Measurements from ENCODE around the gene TRIM33.

DNA sequence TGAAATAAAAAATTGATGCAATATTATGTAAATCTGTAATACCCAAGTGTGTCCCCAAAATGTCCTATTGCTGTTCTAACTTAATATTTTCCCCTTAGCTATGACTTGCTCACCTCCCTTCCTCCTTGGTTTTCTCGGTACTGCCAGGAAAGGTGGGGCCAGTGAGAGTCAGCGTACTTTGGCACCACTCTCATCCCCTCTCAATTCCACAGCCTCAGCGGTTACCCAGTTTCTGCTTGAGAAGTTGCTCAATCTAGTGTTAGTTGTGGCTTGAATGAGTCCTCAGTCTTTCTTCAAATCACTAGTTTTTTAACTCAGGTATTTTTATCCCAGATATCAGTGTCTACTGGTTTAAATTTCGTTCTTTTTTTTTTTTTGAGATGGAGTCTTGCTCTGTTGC, 38.1 kb upstream of the TRIM33 start:
- TF ChIP-seq, protein P1, sequence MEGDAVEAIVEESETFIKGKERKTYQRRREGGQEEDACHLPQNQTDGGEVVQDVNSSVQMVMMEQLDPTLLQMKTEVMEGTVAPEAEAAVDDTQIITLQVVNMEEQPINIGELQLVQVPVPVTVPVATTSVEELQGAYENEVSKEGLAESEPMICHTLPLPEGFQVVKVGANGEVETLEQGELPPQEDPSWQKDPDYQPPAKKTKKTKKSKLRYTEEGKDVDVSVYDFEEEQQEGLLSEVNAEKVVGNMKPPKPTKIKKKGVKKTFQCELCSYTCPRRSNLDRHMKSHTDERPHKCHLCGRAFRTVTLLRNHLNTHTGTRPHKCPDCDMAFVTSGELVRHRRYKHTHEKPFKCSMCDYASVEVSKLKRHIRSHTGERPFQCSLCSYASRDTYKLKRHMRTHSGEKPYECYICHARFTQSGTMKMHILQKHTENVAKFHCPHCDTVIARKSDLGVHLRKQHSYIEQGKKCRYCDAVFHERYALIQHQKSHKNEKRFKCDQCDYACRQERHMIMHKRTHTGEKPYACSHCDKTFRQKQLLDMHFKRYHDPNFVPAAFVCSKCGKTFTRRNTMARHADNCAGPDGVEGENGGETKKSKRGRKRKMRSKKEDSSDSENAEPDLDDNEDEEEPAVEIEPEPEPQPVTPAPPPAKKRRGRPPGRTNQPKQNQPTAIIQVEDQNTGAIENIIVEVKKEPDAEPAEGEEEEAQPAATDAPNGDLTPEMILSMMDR (IDR thresholded peaks at IDR 0.05; ENCODE audit: low read depth, low read length) = no peak
- no peak for TF ChIP-seq MYC (IDR thresholded peaks at IDR 0.05; ENCODE audit: low read depth, low read length)
- TF ChIP-seq POLR2A (IDR thresholded peaks at IDR 0.05; ENCODE audit: extremely low read depth, insufficient read length) = no peak
- TF ChIP-seq, protein P2, sequence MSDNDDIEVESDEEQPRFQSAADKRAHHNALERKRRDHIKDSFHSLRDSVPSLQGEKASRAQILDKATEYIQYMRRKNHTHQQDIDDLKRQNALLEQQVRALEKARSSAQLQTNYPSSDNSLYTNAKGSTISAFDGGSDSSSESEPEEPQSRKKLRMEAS (IDR thresholded peaks at IDR 0.05; ENCODE audit: low read depth, low read length) = no peak

Data from NB4 (cell line).